ENCODE results near the gene NELFCD.

The NELFCD gene

GRCh38 chr20:58994390-58995159 is 13.5 kb downstream of the NELFCD start:
- H3K27ac ChIP-seq: peak overlapping the region; percentile 58
- no peak for TF ChIP-seq ZFX (IDR thresholded peaks at IDR 0.05; ENCODE audit: borderline replicate concordance)
- no peak for TF ChIP-seq CTCF (IDR thresholded peaks at IDR 0.05)

GRCh38 chr20:58995461-58996225 is 14.6 kb downstream of the NELFCD start:
- no peak for TF ChIP-seq ZFX (IDR thresholded peaks at IDR 0.05; ENCODE audit: borderline replicate concordance)
- TF ChIP-seq CTCF (IDR thresholded peaks at IDR 0.05): no peak

GRCh38 chr20:58996226-58996611 is 15.2 kb downstream of the NELFCD start:
- peak overlapping the region; percentile 58 for H3K27ac ChIP-seq
- no peak for TF ChIP-seq ZFX (IDR thresholded peaks at IDR 0.05; ENCODE audit: borderline replicate concordance)
- TF ChIP-seq CTCF (IDR thresholded peaks at IDR 0.05): no peak

More at GRCh38 chr20:58995461-58996225, 14.6 kb downstream of the NELFCD start:
- peak overlapping the region; percentile 58 for H3K27ac ChIP-seq

GRCh38 chr20:58997141-58997770 is 16.2 kb downstream of the NELFCD start:
- TF ChIP-seq ZFX (IDR thresholded peaks at IDR 0.05; ENCODE audit: borderline replicate concordance) (no peak), CTCF (IDR thresholded peaks at IDR 0.05) (no peak)

GRCh38 chr20:58998656-58999055 is 17.6 kb downstream of the NELFCD start:
- TF ChIP-seq ZFX (IDR thresholded peaks at IDR 0.05; ENCODE audit: borderline replicate concordance) (no peak), CTCF (IDR thresholded peaks at IDR 0.05) (no peak)
- no peak overlapping the region for H3K27ac ChIP-seq

More at GRCh38 chr20:58997141-58997770, 16.2 kb downstream of the NELFCD start:
- no peak overlapping the region; the same call in 1 of the 2 replicates for H3K27ac ChIP-seq

- TF ChIP-seq CTCF (IDR thresholded peaks at IDR 0.05) (no peak), ZFX (IDR thresholded peaks at IDR 0.05; ENCODE audit: borderline replicate concordance) (no peak)
Observed at GRCh38 chr20:59000326-59000725, 19.3 kb downstream of the NELFCD start.

More at GRCh38 chr20:59000326-59000725, 19.3 kb downstream of the NELFCD start:
- H3K27ac ChIP-seq: no peak overlapping the region

Data from 22Rv1 (cell line).